GM19324 (cell line): ENCODE results near the gene SPACA6.
A peak's percentile ranks its signal among the peaks of the same experiment; 100 is the strongest.

Experiments used
- ATAC-seq: cut with Tn5 transposase; IDR thresholded peaks from one replicate; pipeline ENCODE4 v1.9.1; 2021; ENCODE audit warnings: mild to moderate bottlenecking, moderate library complexity; ENCODE audit not compliant: unreplicated experiment, low FRiP score

Gene SPACA6

GRCh38 chr19:51703575-51704515 is 10.7 kb downstream of the SPACA6 start:
- peak; percentile 95 for ATAC-seq

- ATAC-seq = no peak
Observed at GRCh38 chr19:51704626-51705025, 11.5 kb downstream of the SPACA6 start.

- ATAC-seq = no peak
Observed at GRCh38 chr19:51706296-51706695, 13.2 kb downstream of the SPACA6 start.

- ATAC-seq = no peak
Observed at GRCh38 chr19:51706885-51707284, 13.8 kb downstream of the SPACA6 start.

GRCh38 chr19:51708811-51709210 is 15.7 kb downstream of the SPACA6 start:
- no peak for ATAC-seq

- ATAC-seq = no peak
Observed at GRCh38 chr19:51709575-51709974, 16.4 kb downstream of the SPACA6 start.

GRCh38 chr19:51710163-51710562 is 17.0 kb downstream of the SPACA6 start:
- no peak for ATAC-seq

GRCh38 chr19:51711702-51712101 is 18.6 kb downstream of the SPACA6 start:
- ATAC-seq = no peak

GRCh38 chr19:51712461-51713081 is 19.4 kb downstream of the SPACA6 start:
- ATAC-seq = no peak

- ATAC-seq = no peak
Observed at GRCh38 chr19:51713319-51714285, 20.5 kb downstream of the SPACA6 start.

- ATAC-seq = no peak
Observed at GRCh38 chr19:51714848-51715247, 21.7 kb downstream of the SPACA6 start.

- no peak for ATAC-seq
Observed at GRCh38 chr19:51715850-51716249, 22.7 kb downstream of the SPACA6 start.

- no peak for ATAC-seq
Observed at GRCh38 chr19:51716925-51717324, 23.8 kb downstream of the SPACA6 start.

- no peak for ATAC-seq
Observed at GRCh38 chr19:51719251-51719988, 26.3 kb downstream of the SPACA6 start.

- ATAC-seq = no peak
Observed at GRCh38 chr19:51721905-51722304, 28.8 kb downstream of the SPACA6 start.

GRCh38 chr19:51722492-51722891 is 29.4 kb downstream of the SPACA6 start:
- ATAC-seq = no peak

GRCh38 chr19:51724543-51724942 is 31.4 kb downstream of the SPACA6 start:
- ATAC-seq = no peak

- no peak for ATAC-seq
Observed at GRCh38 chr19:51726049-51726448, 32.9 kb downstream of the SPACA6 start.

GRCh38 chr19:51727349-51727880 is 34.3 kb downstream of the SPACA6 start:
- ATAC-seq = no peak

- ATAC-seq = no peak
Observed at GRCh38 chr19:51729781-51730180, 36.7 kb downstream of the SPACA6 start.
